GM23338 (cell line): ENCODE results near the gene EIF2D. TPM values are rescaled to one million over a fixed set of nuclear protein-coding genes. Genes with fewer than 3 reads are reported as not detected.

ENCODE experiments used
- ATAC-seq: fragments of 200-7000 bp; cut with Tn5 transposase; 3 replicates; pipeline ENCODE4 v1.9.1; 2020
- DNase-seq: peaks from one replicate; pipeline ENCODE4 v3.0.0-alpha.2; 2015; ENCODE audit warnings: low spot score
- H2AFZ ChIP-seq: fragments of 200-600 bp; sonication (generic); 2 replicates; pipeline ENCODE4 v1.8.0; 2016; ENCODE audit warnings: antibody characterized with exemption, mild to moderate bottlenecking, moderate library complexity
- H3F3A ChIP-seq: fragments of 200-600 bp; sonication (generic); replicated peaks from 2 replicates; pipeline ENCODE4 v1.8.0; 2017; ENCODE audit warnings: antibody characterized with exemption, mixed run types, low read depth
- H3K27ac ChIP-seq: fragments of 200-600 bp; sonication (generic); 2 replicates; pipeline ENCODE4 v1.6.1; 2016; ENCODE audit warnings: low read depth
- H3K27me3 ChIP-seq: fragments of 200-600 bp; sonication (generic); 2 replicates; pipeline ENCODE4 v1.8.0; 2016; ENCODE audit warnings: mild to moderate bottlenecking, mixed run types, moderate library complexity; ENCODE audit not compliant: insufficient read depth
- H3K36me3 ChIP-seq: fragments of 200-600 bp; sonication (generic); 2 replicates; pipeline ENCODE4 v1.8.0; 2016; ENCODE audit warnings: mild to moderate bottlenecking; ENCODE audit not compliant: insufficient read depth
- H3K4me1 ChIP-seq: fragments of 200-600 bp; sonication (generic); 2 replicates; pipeline ENCODE4 v1.8.0; 2016; ENCODE audit warnings: mild to moderate bottlenecking, moderate library complexity; ENCODE audit not compliant: insufficient read depth
- H3K4me2 ChIP-seq: fragments of 200-600 bp; sonication (generic); 2 replicates; pipeline ENCODE4 v1.7.1; 2017; ENCODE audit warnings: mixed run types
- H3K4me3 ChIP-seq: fragments of 200-600 bp; sonication (generic); 2 replicates; pipeline ENCODE4 v1.6.1; 2016; ENCODE audit warnings: mixed run types
- H3K79me2 ChIP-seq: fragments of 200-600 bp; sonication (generic); replicated peaks from 2 replicates; pipeline ENCODE4 v1.8.0; 2017; ENCODE audit warnings: mild to moderate bottlenecking; ENCODE audit not compliant: insufficient read depth
- H3K9me2 ChIP-seq: fragments of 200-600 bp; sonication (generic); 2 replicates; pipeline ENCODE4 v1.8.0; 2017; ENCODE audit not compliant: insufficient read depth
- H4K20me1 ChIP-seq: fragments of 200-600 bp; sonication (generic); replicated peaks from 2 replicates; pipeline ENCODE4 v1.8.0; 2017; ENCODE audit warnings: mild to moderate bottlenecking; ENCODE audit not compliant: insufficient read depth
- H3K27ac Mint-ChIP-seq: 2 replicates; pipeline ENCODE4 v1.8.0; 2020; ENCODE audit warnings: inconsistent platforms, mild to moderate bottlenecking, moderate library complexity, mixed read lengths
- H3K27me3 Mint-ChIP-seq: 3 replicates; pipeline ENCODE4 v1.8.0; 2022; ENCODE audit warnings: low read depth, mild to moderate bottlenecking, moderate library complexity, mixed read lengths, inconsistent platforms; ENCODE audit not compliant: insufficient read depth, poor library complexity
- H3K36me3 Mint-ChIP-seq: 3 replicates; pipeline ENCODE4 v1.8.0; 2021; ENCODE audit warnings: low read depth, mild to moderate bottlenecking, inconsistent platforms, moderate library complexity, mixed read lengths
- H3K4me1 Mint-ChIP-seq: 3 replicates; pipeline ENCODE4 v1.8.0; 2020; ENCODE audit warnings: mild to moderate bottlenecking, inconsistent platforms, mixed read lengths
- H3K4me3 Mint-ChIP-seq: 3 replicates; pipeline ENCODE4 v1.8.0; 2021; ENCODE audit warnings: moderate library complexity, mild to moderate bottlenecking, inconsistent platforms, mixed read lengths
- H3K9me3 Mint-ChIP-seq: 3 replicates; pipeline ENCODE4 v1.8.0; 2020; ENCODE audit warnings: moderate library complexity, mild to moderate bottlenecking, inconsistent platforms, mixed read lengths
- CREB1 ChIP-seq: fragments of 250-450 bp; sonication (Bioruptor Pico); IDR thresholded peaks from 2 replicates; pipeline ENCODE4 v1.5.0; 2020; ENCODE audit warnings: low read depth, mild to moderate bottlenecking, moderate library complexity
- EZH2 ChIP-seq: fragments of 200-600 bp; sonication (generic); IDR thresholded peaks from one replicate; pipeline ENCODE4 v1.8.0; 2017; ENCODE audit warnings: antibody characterized with exemption, mild to moderate bottlenecking, low read depth; ENCODE audit not compliant: unreplicated experiment
- EZH2phosphoT487 ChIP-seq: fragments of 200-600 bp; sonication (generic); IDR thresholded peaks from one replicate; pipeline ENCODE4 v1.8.1; 2018; ENCODE audit warnings: antibody characterized with exemption; ENCODE audit not compliant: unreplicated experiment
- JUNB ChIP-seq: IDR thresholded peaks from one replicate; pipeline ENCODE4 v1.6.1; 2016; ENCODE audit warnings: antibody characterized with exemption; ENCODE audit not compliant: unreplicated experiment
- NANOG ChIP-seq: IDR thresholded peaks from 2 replicates; pipeline ENCODE4 v1.6.1; 2016; ENCODE audit warnings: antibody characterized with exemption, borderline replicate concordance
- POLR2AphosphoS5 ChIP-seq: IDR thresholded peaks from 2 replicates; pipeline ENCODE4 v1.6.1; 2016; ENCODE audit warnings: antibody characterized with exemption, low read depth
- STAT1 ChIP-seq: IDR thresholded peaks from one replicate; pipeline ENCODE4 v1.6.1; 2016; ENCODE audit warnings: antibody characterized with exemption; ENCODE audit not compliant: unreplicated experiment
- ZNF114 ChIP-seq: fragments of 250-450 bp; sonication (Bioruptor Pico); IDR thresholded peaks from 2 replicates; pipeline ENCODE4 v1.5.0; 2020; ENCODE audit warnings: mild to moderate bottlenecking, moderate library complexity
- ZNF331 ChIP-seq: fragments of 250-450 bp; sonication (Bioruptor Pico); IDR thresholded peaks from 2 replicates; pipeline ENCODE4 v1.5.0; 2020; ENCODE audit warnings: low read depth, mild to moderate bottlenecking, moderate library complexity
- polyA plus RNA-seq: library from polyadenylated mRNA; unstranded; fragments of >200 nt; fragmentation: Nextera tagmentation; extraction: Ambion mirVana; gene quantifications from 2 replicates; pipeline ENCODE4 v1.2.1, GENCODE V29; 2016
- total RNA-seq: library from RNA; depleted of rRNA; stranded (reverse); fragments of >200 nt; shearing (Covaris generic); gene quantifications from 2 replicates; pipeline ENCODE4 v1.2.3, GENCODE V29; 2014
- TF ChIP-seq, protein P1 (sequence below): fragments of 250-450 bp; sonication (Bioruptor Pico); IDR thresholded peaks from 2 replicates; pipeline ENCODE4 v1.5.0; 2020; ENCODE audit warnings: mild to moderate bottlenecking, moderate library complexity
- TF ChIP-seq, protein P2 (sequence below): IDR thresholded peaks from one replicate; pipeline ENCODE4 v1.6.1; 2018; ENCODE audit warnings: antibody characterized with exemption; ENCODE audit not compliant: unreplicated experiment
- TF ChIP-seq, protein P3 (sequence below): IDR thresholded peaks from 2 replicates; pipeline ENCODE4 v1.6.1; 2016; ENCODE audit warnings: antibody characterized with exemption
- TF ChIP-seq, protein P4 (sequence below), 2 experiments: fragments of 200-600 bp in 1 of 2; sonication (generic) in 1 of 2; conservative IDR thresholded peaks; 2 replicates each; pipeline versions ENCODE4 v1.5.1 to v1.6.1; 2016 to 2017; ENCODE audit warnings: antibody characterized with exemption in 2 of 2, low read depth in 2 of 2, mild to moderate bottlenecking in 2 of 2, moderate library complexity in 1 of 2

Gene EIF2D
- total and polyA plus RNA-seq, 2 experiments from 2014 or later = 25.1 to 34.8 TPM

DNA sequence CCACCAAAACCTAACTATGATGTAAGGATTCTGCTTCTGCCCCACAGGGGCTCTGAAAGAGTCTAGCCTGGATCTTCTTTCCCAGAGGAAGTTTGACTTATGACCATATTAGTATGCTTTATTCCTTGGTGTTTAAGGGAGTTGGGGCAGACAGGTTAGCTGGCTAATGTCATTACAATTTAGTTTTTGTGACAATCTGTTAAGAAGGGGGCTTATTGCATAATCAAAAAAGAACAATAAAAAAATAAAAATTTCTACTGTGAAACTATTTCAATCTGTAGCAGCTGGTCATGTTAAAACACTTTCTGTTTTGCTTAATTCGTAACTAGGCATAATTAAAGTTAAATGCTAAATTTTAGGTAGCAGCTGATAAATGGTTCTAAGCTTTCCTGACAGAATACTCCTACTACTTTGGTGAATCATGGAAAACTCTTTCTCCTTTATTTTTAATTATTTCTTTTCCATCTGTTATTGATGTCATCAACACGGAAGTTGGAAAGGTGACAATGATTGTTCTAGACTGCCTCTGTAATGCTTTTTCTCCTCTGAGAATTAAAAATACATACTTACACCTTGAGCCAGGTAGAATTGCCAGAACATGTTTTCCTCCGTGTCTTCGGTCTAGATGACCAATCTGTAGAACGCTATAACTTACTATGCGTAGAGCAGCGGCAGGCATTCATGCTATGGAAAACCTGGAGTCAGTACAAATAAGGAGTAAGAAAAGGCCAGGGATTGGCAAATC, 41.6 kb upstream of the EIF2D start:
- DNase-seq (no peak), ATAC-seq (no peak)
- Histone ChIP-seq H3K4me3 (no peak overlapping the region), H4K20me1 (peaks cover 4% of the 10 kb centered on the region; the same call in 1 of the 2 replicates), H3F3A (0 out of 2 replicates have a peak, but pooled peaks cover 4% of the 10 kb centered on the region), H2AFZ (no peak overlapping the region), H3K4me1 (peaks cover 13% of the 10 kb centered on the region; the same call in 1 of the 2 replicates), H3K36me3 (no peaks in the 10 kb centered on the region), H3K9me2 (no peaks in the 10 kb centered on the region), H3K27ac (no peak overlapping the region), H3K4me2 (no peak overlapping the region), H3K27me3 (peaks cover 24% of the 10 kb centered on the region), H3K79me2 (no peaks in the 10 kb centered on the region)
- peaks cover 13% of the 10 kb centered on the region for H3K27me3 Mint-ChIP-seq
- H3K9me3 Mint-ChIP-seq = no peaks in the 10 kb centered on the region
- H3K27ac Mint-ChIP-seq = no peak overlapping the region
- no peaks in the 10 kb centered on the region for H3K36me3 Mint-ChIP-seq
- H3K4me3 Mint-ChIP-seq = no peak overlapping the region
- no peak for TF ChIP-seq CREB1 (CRISPR knock-in tag)
- TF ChIP-seq, protein P1, sequence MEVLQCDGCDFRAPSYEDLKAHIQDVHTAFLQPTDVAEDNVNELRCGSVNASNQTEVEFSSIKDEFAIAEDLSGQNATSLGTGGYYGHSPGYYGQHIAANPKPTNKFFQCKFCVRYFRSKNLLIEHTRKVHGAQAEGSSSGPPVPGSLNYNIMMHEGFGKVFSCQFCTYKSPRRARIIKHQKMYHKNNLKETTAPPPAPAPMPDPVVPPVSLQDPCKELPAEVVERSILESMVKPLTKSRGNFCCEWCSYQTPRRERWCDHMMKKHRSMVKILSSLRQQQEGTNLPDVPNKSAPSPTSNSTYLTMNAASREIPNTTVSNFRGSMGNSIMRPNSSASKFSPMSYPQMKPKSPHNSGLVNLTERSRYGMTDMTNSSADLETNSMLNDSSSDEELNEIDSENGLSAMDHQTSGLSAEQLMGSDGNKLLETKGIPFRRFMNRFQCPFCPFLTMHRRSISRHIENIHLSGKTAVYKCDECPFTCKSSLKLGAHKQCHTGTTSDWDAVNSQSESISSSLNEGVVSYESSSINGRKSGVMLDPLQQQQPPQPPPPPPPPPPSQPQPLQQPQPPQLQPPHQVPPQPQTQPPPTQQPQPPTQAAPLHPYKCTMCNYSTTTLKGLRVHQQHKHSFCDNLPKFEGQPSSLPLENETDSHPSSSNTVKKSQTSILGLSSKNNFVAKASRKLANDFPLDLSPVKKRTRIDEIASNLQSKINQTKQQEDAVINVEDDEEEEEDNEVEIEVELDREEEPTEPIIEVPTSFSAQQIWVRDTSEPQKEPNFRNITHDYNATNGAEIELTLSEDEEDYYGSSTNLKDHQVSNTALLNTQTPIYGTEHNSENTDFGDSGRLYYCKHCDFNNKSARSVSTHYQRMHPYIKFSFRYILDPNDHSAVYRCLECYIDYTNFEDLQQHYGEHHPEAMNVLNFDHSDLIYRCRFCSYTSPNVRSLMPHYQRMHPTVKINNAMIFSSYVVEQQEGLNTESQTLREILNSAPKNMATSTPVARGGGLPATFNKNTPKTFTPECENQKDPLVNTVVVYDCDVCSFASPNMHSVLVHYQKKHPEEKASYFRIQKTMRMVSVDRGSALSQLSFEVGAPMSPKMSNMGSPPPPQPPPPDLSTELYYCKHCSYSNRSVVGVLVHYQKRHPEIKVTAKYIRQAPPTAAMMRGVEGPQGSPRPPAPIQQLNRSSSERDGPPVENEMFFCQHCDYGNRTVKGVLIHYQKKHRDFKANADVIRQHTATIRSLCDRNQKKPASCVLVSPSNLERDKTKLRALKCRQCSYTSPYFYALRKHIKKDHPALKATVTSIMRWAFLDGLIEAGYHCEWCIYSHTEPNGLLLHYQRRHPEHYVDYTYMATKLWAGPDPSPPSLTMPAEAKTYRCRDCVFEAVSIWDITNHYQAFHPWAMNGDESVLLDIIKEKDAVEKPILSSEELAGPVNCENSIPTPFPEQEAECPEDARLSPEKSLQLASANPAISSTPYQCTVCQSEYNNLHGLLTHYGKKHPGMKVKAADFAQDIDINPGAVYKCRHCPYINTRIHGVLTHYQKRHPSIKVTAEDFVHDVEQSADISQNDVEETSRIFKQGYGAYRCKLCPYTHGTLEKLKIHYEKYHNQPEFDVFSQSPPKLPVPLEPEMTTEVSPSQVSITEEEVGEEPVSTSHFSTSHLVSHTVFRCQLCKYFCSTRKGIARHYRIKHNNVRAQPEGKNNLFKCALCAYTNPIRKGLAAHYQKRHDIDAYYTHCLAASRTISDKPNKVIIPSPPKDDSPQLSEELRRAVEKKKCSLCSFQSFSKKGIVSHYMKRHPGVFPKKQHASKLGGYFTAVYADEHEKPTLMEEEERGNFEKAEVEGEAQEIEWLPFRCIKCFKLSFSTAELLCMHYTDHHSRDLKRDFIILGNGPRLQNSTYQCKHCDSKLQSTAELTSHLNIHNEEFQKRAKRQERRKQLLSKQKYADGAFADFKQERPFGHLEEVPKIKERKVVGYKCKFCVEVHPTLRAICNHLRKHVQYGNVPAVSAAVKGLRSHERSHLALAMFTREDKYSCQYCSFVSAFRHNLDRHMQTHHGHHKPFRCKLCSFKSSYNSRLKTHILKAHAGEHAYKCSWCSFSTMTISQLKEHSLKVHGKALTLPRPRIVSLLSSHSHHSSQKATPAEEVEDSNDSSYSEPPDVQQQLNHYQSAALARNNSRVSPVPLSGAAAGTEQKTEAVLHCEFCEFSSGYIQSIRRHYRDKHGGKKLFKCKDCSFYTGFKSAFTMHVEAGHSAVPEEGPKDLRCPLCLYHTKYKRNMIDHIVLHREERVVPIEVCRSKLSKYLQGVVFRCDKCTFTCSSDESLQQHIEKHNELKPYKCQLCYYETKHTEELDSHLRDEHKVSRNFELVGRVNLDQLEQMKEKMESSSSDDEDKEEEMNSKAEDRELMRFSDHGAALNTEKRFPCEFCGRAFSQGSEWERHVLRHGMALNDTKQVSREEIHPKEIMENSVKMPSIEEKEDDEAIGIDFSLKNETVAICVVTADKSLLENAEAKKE (CRISPR knock-in tag) = no peak
- no peak for TF ChIP-seq ZNF331
- no peak for TF ChIP-seq EZH2
- TF ChIP-seq, protein P2, sequence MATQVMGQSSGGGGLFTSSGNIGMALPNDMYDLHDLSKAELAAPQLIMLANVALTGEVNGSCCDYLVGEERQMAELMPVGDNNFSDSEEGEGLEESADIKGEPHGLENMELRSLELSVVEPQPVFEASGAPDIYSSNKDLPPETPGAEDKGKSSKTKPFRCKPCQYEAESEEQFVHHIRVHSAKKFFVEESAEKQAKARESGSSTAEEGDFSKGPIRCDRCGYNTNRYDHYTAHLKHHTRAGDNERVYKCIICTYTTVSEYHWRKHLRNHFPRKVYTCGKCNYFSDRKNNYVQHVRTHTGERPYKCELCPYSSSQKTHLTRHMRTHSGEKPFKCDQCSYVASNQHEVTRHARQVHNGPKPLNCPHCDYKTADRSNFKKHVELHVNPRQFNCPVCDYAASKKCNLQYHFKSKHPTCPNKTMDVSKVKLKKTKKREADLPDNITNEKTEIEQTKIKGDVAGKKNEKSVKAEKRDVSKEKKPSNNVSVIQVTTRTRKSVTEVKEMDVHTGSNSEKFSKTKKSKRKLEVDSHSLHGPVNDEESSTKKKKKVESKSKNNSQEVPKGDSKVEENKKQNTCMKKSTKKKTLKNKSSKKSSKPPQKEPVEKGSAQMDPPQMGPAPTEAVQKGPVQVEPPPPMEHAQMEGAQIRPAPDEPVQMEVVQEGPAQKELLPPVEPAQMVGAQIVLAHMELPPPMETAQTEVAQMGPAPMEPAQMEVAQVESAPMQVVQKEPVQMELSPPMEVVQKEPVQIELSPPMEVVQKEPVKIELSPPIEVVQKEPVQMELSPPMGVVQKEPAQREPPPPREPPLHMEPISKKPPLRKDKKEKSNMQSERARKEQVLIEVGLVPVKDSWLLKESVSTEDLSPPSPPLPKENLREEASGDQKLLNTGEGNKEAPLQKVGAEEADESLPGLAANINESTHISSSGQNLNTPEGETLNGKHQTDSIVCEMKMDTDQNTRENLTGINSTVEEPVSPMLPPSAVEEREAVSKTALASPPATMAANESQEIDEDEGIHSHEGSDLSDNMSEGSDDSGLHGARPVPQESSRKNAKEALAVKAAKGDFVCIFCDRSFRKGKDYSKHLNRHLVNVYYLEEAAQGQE = no peak
- no peak for TF ChIP-seq POLR2AphosphoS5
- TF ChIP-seq, protein P3, sequence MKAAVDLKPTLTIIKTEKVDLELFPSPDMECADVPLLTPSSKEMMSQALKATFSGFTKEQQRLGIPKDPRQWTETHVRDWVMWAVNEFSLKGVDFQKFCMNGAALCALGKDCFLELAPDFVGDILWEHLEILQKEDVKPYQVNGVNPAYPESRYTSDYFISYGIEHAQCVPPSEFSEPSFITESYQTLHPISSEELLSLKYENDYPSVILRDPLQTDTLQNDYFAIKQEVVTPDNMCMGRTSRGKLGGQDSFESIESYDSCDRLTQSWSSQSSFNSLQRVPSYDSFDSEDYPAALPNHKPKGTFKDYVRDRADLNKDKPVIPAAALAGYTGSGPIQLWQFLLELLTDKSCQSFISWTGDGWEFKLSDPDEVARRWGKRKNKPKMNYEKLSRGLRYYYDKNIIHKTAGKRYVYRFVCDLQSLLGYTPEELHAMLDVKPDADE = no peak
- no peak for TF ChIP-seq EZH2phosphoT487
- TF ChIP-seq ZNF114 = no peak
- TF ChIP-seq NANOG = no peak
- no peak for TF ChIP-seq JUNB
- no peak for TF ChIP-seq STAT1
- TF ChIP-seq, protein P4, sequence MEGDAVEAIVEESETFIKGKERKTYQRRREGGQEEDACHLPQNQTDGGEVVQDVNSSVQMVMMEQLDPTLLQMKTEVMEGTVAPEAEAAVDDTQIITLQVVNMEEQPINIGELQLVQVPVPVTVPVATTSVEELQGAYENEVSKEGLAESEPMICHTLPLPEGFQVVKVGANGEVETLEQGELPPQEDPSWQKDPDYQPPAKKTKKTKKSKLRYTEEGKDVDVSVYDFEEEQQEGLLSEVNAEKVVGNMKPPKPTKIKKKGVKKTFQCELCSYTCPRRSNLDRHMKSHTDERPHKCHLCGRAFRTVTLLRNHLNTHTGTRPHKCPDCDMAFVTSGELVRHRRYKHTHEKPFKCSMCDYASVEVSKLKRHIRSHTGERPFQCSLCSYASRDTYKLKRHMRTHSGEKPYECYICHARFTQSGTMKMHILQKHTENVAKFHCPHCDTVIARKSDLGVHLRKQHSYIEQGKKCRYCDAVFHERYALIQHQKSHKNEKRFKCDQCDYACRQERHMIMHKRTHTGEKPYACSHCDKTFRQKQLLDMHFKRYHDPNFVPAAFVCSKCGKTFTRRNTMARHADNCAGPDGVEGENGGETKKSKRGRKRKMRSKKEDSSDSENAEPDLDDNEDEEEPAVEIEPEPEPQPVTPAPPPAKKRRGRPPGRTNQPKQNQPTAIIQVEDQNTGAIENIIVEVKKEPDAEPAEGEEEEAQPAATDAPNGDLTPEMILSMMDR (conservative IDR thresholded peaks at IDR 0.05; ENCODE audit: low read depth in 2 of 2) = no peak
- H3K4me1 Mint-ChIP-seq = peaks cover 11% of the 10 kb centered on the region
